Activated naive CD8-positive, alpha-beta T cell treated with anti-CD3 and anti-CD28 coated beads, Interleukin-2, amount 50 U/mL, for 16 hours (primary cell): ENCODE data around the gene DNALI1.
"Not testable (repeated sequence)": the region's sequence is repeated elsewhere in the genome, so short reads cannot be mapped to it uniquely, and the experiment has no call there.

Source experiments
- DNase-seq: peaks from one replicate; pipeline ENCODE4 v3.0.0-alpha.2; 2020; ENCODE audit warnings: low read depth, low spot score

Gene DNALI1

GRCh38 chr1:37553927-37554808 is 2.6 kb upstream of the DNALI1 start, which contains the start of gene SNIP1:
Gene SNIP1, minus strand, starts transcription at chr1:37554293. Its CDS starts 64 bp downstream, at chr1:37554229.
- peak; percentile 79 for DNase-seq

GRCh38 chr1:37557402-37557801 is 662 bp downstream of the DNALI1 start:
- DNase-seq = no peak

GRCh38 chr1:37558411-37558810 is 1.7 kb downstream of the DNALI1 start:
- DNase-seq = no peak

- DNase-seq = no peak
Measured at GRCh38 chr1:37559080-37559479, 2.3 kb downstream of the DNALI1 start.

DNA sequence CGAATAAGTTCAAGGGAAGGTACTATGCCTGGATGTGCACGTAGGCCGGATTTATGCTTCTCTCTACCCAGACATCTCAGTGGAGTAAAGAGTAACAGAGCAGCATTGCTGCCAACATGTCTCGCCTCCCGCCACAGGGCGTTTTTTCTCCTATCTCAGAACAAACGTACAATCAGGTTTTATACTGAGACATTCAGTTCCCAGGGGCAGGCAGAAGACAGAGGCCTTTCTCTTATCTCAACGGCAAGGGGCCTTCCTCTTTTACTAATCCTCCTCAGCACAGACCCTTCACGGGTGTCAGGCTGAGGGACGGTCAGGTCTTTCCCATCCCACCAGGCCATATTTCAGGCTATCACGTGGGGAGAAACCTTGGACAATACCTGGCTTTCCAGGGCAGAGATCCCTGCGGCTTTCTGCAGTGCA is 3.2 kb downstream of the DNALI1 start:
- DNase-seq = not testable (repeated sequence)

GRCh38 chr1:37560401-37561132 is 3.8 kb downstream of the DNALI1 start:
- no peak for DNase-seq

DNA sequence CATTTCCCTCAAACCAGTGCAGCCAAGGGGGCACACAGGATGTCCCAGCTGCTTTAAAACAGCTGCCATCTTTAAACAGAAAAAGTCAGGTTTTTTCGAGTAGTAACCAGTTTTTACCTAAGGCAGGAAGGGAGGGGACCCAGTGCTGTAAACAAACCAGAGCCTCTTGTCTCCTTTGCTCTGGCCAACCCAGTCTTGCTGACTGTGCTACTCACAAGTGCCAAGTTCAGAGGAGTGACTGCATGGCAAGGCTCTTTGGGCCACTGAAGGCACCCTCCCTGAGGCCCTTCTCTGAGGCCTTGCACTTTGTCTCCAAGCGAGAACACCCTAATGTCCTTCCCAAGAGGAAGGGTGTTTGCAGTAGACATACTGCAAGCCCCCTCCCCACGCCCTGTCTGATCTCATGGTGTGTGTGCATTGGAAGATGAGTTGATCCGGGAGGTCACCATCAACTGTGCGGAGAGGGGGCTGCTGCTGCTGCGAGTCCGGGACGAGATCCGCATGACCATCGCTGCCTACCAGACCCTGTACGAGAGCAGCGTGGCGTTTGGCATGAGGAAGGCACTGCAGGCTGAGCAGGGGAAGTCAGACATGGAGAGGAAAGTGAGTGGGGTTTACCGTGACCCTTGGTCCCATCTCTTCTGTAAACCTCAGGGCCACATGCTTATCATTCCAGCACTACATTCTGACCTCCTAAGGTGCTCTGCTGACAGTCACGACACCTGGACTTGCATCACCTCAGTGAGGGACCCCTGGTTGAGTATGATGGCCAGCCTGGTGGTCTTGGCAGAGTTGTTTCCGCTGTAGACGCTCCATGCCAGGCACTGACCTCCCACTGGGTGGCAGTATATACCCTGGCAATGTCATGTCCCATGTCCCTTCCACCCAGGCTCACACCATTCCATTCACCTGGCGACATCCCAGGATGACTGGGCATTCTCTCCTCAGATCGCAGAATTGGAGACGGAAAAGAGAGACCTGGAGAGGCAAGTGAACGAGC is 4.7 kb downstream of the DNALI1 start:
- no peak for DNase-seq

- no peak for DNase-seq
Measured at GRCh38 chr1:37562984-37563383, 6.2 kb downstream of the DNALI1 start.

GRCh38 chr1:37564892-37565291 is 8.2 kb downstream of the DNALI1 start:
- DNase-seq = no peak

- no peak for DNase-seq
Measured at GRCh38 chr1:37567023-37567422, 10.3 kb downstream of the DNALI1 start.

DNA sequence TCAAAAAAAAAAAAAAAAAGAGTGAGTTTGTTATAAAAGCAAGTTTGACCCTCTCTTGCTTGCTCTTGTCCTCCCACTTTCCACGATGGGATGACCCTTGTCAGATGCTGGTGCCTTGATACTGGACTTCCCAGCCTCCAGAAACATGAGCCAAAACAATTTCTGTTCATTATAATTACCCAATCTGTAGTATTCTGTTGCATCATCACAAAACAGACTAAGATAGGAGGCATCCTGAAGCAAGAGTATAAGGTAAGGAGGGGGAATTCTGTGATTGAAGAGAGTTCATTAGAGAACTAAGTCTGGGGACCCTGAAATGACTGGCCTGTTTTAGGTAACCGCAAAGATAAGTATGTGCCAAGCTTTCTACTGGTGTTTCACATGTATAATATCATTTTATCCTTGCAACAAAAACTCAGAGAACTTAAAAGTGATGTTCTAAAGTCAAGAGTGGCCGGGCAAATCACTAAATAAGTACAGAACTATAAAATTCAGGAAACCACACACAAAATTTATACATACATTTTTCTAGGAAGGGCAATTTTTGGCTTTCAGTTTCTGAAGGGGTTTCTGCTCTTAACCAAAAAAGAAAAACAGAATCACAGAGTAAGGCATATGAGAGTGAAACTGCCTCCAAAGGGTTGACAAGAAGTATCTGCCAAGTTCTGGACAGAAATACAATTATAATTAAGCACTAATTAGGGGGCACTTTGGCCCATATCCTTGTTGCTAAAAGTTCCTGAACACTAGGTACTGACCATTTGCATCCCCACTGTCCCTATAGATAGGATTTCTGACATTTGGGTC is 14.0 kb downstream of the DNALI1 start:
- DNase-seq = no peak

DNA sequence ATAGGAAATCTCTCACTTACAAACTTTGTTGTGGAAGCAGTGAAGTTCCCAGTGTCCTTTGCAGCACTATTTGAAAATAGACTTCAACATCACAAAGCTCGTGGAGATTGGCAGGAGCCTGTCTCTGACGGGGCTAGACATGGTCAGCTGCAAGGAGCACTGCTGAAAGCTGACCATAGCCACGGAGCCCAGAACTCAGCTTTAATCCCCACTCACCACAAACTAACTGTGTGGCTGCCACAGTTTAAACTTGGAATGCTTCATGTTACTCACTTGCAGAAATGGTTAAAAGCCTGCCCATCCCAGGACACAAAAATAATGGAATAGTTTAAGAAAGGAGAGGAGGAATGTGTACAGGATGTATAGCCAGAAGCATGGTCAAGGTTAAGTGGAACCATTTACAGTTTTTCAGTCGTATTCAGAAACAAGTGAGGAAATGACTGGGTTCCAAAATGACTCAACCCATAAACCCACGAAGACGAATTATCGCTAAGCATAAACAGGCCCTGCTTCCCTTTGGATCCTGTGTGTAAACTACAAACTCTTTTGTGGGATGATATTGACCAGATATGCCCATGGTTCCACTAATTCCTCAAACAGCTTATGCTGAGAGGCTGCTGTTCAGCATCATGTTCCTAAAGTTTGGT is 18.2 kb downstream of the DNALI1 start:
- no peak for DNase-seq

DNA sequence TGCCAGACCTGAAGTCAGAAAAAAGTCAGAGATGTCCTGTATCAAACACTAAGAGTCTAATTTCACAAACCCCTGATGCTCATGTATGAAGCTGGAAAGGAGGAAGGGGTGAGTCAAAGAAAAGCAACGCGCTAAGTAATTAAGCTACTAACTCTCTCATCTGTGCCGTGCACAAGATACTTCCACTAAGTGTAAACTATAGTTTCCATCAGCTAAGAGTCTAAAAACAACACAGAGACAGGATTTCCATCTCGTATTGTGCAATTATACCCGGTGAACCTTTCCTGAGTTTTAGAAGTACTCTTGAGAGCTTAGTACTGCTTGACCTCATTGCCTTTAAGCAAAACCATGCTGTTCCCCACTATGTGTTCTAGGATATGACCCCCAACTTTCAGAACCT is 19.0 kb downstream of the DNALI1 start:
- no peak for DNase-seq

- DNase-seq = not testable (repeated sequence)
Measured at GRCh38 chr1:37584544-37584943, 27.8 kb downstream of the DNALI1 start.

GRCh38 chr1:37588939-37589338 is 32.2 kb downstream of the DNALI1 start:
- no peak for DNase-seq

DNA sequence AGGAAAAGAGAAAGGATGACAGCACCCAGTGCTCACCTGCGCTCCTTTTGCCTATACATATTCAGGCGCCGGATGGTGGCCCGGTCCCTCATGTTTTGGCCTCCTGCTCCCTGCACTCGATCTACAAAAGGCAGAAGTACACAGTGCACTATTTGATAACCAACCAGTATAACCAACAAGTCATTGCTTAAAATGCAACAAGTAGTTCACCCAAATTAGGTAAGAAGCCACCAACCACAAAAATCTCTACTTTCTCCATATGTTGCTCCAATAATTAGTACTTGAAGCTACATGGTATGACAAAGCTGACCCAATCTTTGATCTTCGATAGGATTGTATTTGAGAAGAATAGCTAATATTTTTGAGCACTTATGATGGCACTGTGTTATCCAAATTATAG is 37.0 kb downstream of the DNALI1 start:
- no peak for DNase-seq

DNA sequence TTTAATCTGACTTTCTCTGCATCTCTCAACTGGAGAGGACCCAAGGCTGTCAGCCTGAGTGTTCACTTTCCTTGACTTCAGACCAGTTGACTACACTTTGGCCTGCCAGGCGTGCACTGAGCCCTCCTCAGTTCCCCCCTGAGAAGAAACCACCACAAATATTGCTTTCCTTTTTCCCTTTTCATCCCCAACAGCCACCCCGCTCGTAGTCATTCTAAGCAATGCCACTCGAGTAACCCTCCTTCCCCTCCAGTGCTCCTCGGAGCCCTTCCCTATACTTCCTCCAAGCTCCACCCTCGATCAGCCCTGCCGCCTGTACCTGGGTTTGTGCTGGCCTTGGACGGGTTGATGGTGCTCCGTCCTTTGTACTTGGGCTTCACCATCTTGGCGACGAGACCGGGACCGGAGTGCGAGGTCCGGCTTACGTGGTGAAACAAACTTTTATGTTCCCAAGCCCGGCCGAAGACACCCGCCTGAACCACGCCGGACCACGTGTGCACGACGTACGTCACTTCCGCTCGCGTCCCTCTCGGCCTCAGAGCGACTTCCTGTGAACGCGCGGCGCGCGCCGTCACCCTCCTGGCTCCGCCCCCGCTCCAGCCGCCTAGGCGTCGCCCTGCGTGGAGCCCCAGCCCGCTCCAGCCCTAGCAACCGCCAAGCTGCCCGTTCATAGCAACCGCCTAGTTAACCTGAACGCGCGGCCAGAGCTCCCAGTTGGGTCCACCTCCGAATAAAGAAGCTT is 38.9 kb downstream of the DNALI1 start, which contains the start of gene GNL2:
GNL2 (minus strand) TSS at position 498 of the 742 bp plus-strand sequence; CDS start at position 383, 115 bp downstream.
- DNase-seq = peak; percentile 90

DNA sequence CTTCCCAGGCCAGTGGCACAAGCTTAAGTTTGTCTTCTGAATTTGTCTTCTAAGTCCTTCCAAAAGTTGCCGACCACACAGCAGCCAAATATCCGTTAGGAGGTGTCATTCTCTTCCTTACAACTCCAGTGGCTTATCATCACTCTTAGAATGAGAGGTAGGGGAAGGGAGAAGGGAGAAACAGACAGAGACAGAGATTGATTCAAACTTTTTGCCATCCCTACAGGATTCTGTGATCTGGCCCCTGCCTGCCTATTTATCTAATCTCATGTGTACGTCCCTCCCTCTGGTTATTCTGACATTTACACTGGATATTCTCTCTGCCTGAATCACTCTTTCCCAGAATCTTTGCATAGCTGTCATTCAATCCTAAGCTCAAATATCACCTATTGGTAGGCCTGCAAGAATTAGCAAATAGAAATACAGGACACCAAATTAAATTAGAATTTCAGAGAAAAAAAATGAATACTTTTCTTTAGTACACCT is 39.5 kb downstream of the DNALI1 start:
- no peak for DNase-seq

GRCh38 chr1:37599940-37600339 is 43.2 kb downstream of the DNALI1 start:
- DNase-seq = no peak
